Prostate gland (tissue), 2 donors: Measurements from ENCODE around the gene ACTMAP. TPM values are rescaled to one million over a fixed set of nuclear protein-coding genes. Genes with fewer than 3 reads are reported as not detected.

Experiments used
- DNase-seq: peaks from one replicate; pipeline ENCODE4 v3.0.0-alpha.2; 2019; ENCODE audit warnings: low spot score
- H3K27ac ChIP-seq, 2 donors: fragments of 200-600 bp; sonication (generic); 2 replicates each; pipeline ENCODE4 v1.5.1; 2017 to 2019
- H3K27me3 ChIP-seq: fragments of 200-600 bp; sonication (generic); replicated peaks from 2 replicates; pipeline ENCODE4 v1.5.1; 2019; ENCODE audit not compliant: insufficient read depth
- H3K36me3 ChIP-seq, 2 donors: fragments of 200-600 bp; sonication (generic); 1 replicate in 1 of 2; 2 replicates in 1 of 2; pipeline versions ENCODE4 v1.5.1 to v1.8.1; 2017 to 2019
- H3K4me1 ChIP-seq: fragments of 200-600 bp; sonication (generic); replicated peaks from 2 replicates; pipeline ENCODE4 v1.5.1; 2019
- H3K4me3 ChIP-seq, 2 donors: fragments of 200-600 bp; sonication (generic); 2 replicates each; pipeline ENCODE4 v1.5.1; 2017 to 2019
- H3K9me3 ChIP-seq: fragments of 200-600 bp; sonication (generic); 2 replicates; pipeline ENCODE4 v1.5.1; 2017
- CTCF ChIP-seq, 4 experiments: fragments of 200-600 bp in 2 of 4; fragments of 450-650 bp in 2 of 4; sonication (generic) in 2 of 4; IDR thresholded peaks; 1 replicate in 3 of 4; 2 replicates in 1 of 4; pipeline ENCODE4 v1.5.1; 2016 to 2019; ENCODE audit warnings: antibody characterized with exemption in 4 of 4, mild to moderate bottlenecking in 2 of 4, moderate library complexity in 2 of 4
- POLR2A ChIP-seq: fragments of 450-650 bp; IDR thresholded peaks from one replicate; pipeline ENCODE4 v1.6.1; 2016; ENCODE audit warnings: antibody characterized with exemption, mild to moderate bottlenecking
- POLR2AphosphoS5 ChIP-seq: sonication (generic); formaldehyde crosslinking; IDR thresholded peaks from one replicate; pipeline ENCODE4 v1.6.1; 2017; ENCODE audit warnings: antibody characterized with exemption
- WGBS: methylation state at CpG from one replicate; pipeline ENCODE4 v1.1.5; 2018; 5-methylcytosine and 5-hydroxymethylcytosine counted together
- intact Hi-C: fragments of 100-400 bp; cut with DNase I; formaldehyde crosslinking; loops from one replicate; pipeline ENCODE4 v1.14.2; 2022
- total RNA-seq, 2 donors: library from RNA; depleted of rRNA; stranded (reverse); fragments of >200 nt; gene quantifications; one replicate each; pipeline ENCODE4 v1.1.0, GENCODE V29; 2016

The ACTMAP gene
- total RNA-seq, 2 donors from 2014 or later, result 4.4 to 25.2 TPM

- intact Hi-C loops, result loop anchor here (1.0 to 2.0 kb wide), 2 partner anchors 31 to 60 kb away; partner anchors contain the start of gene NUMBL
- under 1% methylated on average over 46 of the region's 46 CpGs for WGBS
- peak within 1 kb of the TSS; percentile 71 to 80 for H3K4me3 ChIP-seq
- peak within 1 kb of the TSS; percentile 94 to 98 for H3K27ac ChIP-seq
- H3K4me1 ChIP-seq, result peaks cover 9% of the 10 kb centered on the region
- peak; percentile 97 for DNase-seq
- TF ChIP-seq CTCF (IDR thresholded peaks at IDR 0.05) (no peak), POLR2A (peak; percentile 86), POLR2AphosphoS5 (peak; percentile 88)
- H3K27me3 ChIP-seq, result no peaks in the 10 kb centered on the region
- H3K9me3 ChIP-seq, result no peaks in the 10 kb centered on the region
- no peaks in the 10 kb centered on the region for H3K36me3 ChIP-seq
Observed at GRCh38 chr19:40750874-40751537, 729 bp upstream of the ACTMAP start, which contains the start of gene SNRPA. Gene SNRPA (plus strand): TSS chr19:40751203. CDS start chr19:40751409, 206 bp downstream.

- Histone ChIP-seq H3K36me3 (no peaks in the 10 kb centered on the region), H3K9me3 (no peaks in the 10 kb centered on the region), H3K27me3 (no peaks in the 10 kb centered on the region), H3K4me1 (no peaks in the 10 kb centered on the region), H3K4me3 (no peak overlapping the region), H3K27ac (no peak overlapping the region)
- no peak for DNase-seq
- WGBS, result 97% methylated on average over 7 of the region's 7 CpGs
- intact Hi-C loops, result no loop called here
- TF ChIP-seq POLR2A (no peak), POLR2AphosphoS5 (no peak), CTCF (IDR thresholded peaks at IDR 0.05) (no peak)
Observed at GRCh38 chr19:40747536-40747935, 2.7 kb downstream of the ACTMAP start.

GRCh38 chr19:40745402-40745780, 4.9 kb downstream of the ACTMAP start:
- DNase-seq, result no peak
- Histone ChIP-seq H3K36me3 (no peaks in the 10 kb centered on the region), H3K27me3 (no peaks in the 10 kb centered on the region), H3K4me3 (no peak overlapping the region), H3K4me1 (no peaks in the 10 kb centered on the region), H3K9me3 (no peaks in the 10 kb centered on the region), H3K27ac (no peak overlapping the region)
- 81% methylated on average over 7 of the region's 7 CpGs for WGBS
- intact Hi-C loops, result no loop called here
- no peak for TF ChIP-seq CTCF (IDR thresholded peaks at IDR 0.05)
- no peak for TF ChIP-seq POLR2A

GRCh38 chr19:40744554-40745401, 5.5 kb downstream of the ACTMAP start:
- TF ChIP-seq CTCF (IDR thresholded peaks at IDR 0.05) (peak in 1 of 4 experiments; percentile 12), POLR2A (no peak)
- Histone ChIP-seq H3K9me3 (no peaks in the 10 kb centered on the region), H3K36me3 (peaks cover 0 to 2% of the 10 kb centered on the region in 2 donors), H3K4me1 (no peaks in the 10 kb centered on the region), H3K27me3 (no peaks in the 10 kb centered on the region), H3K27ac (no peak overlapping the region), H3K4me3 (no peak overlapping the region)
- intact Hi-C loops, result no loop called here
- no peak for DNase-seq
- 57% methylated on average over 12 of the region's 17 CpGs for WGBS
